T-helper 2 cell treated with Interferon-gamma antibody and Interleukin-4, amounts not matched to agents 5 μg/mL and 100 μg/mL, for 36 hours (primary cell): ENCODE data around the gene GLB1L.
"Not testable (repeated sequence)": the region's sequence is repeated elsewhere in the genome, so short reads cannot be mapped to it uniquely, and the experiment has no call there.

ENCODE experiments used
- DNase-seq: peaks from one replicate; pipeline ENCODE4 v3.0.0; 2021; ENCODE audit warnings: low spot score
- H3K27ac Mint-ChIP-seq: one replicate; pipeline ENCODE4 v1.8.0; 2021; ENCODE audit warnings: mild to moderate bottlenecking, mixed read lengths
- H3K27me3 Mint-ChIP-seq: one replicate; pipeline ENCODE4 v1.8.0; 2021; ENCODE audit warnings: low read depth, mixed read lengths
- H3K36me3 Mint-ChIP-seq: one replicate; pipeline ENCODE4 v1.8.0; 2021; ENCODE audit warnings: low read depth, mixed read lengths
- H3K4me1 Mint-ChIP-seq: one replicate; pipeline ENCODE4 v1.8.0; 2021; ENCODE audit warnings: low read depth, mixed read lengths
- H3K4me3 Mint-ChIP-seq: one replicate; pipeline ENCODE4 v1.8.0; 2022; ENCODE audit warnings: mild to moderate bottlenecking, moderate library complexity, mixed read lengths
- H3K9me3 Mint-ChIP-seq: one replicate; pipeline ENCODE4 v1.8.0; 2021; ENCODE audit warnings: mixed read lengths

GLB1L gene

GRCh38 chr2:219205981-219206327 is 39.3 kb downstream of the GLB1L start:
- Mint-ChIP-seq H3K27me3 (no peaks in the 10 kb centered on the region), H3K27ac (peak overlapping the region; percentile 94), H3K4me1 (peaks cover 30% of the 10 kb centered on the region), H3K9me3 (peaks cover 4% of the 10 kb centered on the region), H3K4me3 (peak overlapping the region; percentile 86), H3K36me3 (peaks cover 24% of the 10 kb centered on the region)
- DNase-seq, result no peak

GRCh38 chr2:219205165-219205538 is 40.1 kb downstream of the GLB1L start:
- Mint-ChIP-seq H3K27ac (no peak overlapping the region), H3K4me1 (peaks cover 35% of the 10 kb centered on the region)

GRCh38 chr2:219204425-219205164 is 40.6 kb downstream of the GLB1L start:
- Mint-ChIP-seq H3K36me3 (peaks cover 18% of the 10 kb centered on the region), H3K9me3 (peaks cover 4% of the 10 kb centered on the region), H3K4me3 (no peak overlapping the region), H3K27me3 (no peaks in the 10 kb centered on the region), H3K4me1 (peaks cover 31% of the 10 kb centered on the region), H3K27ac (no peak overlapping the region)
- DNase-seq, result no peak

More at GRCh38 chr2:219205165-219205538, 40.1 kb downstream of the GLB1L start:
- peak overlapping the region; percentile 34 for H3K4me3 Mint-ChIP-seq
- no peaks in the 10 kb centered on the region for H3K27me3 Mint-ChIP-seq
- peaks cover 21% of the 10 kb centered on the region for H3K36me3 Mint-ChIP-seq
- H3K9me3 Mint-ChIP-seq, result peaks cover 4% of the 10 kb centered on the region
- no peak for DNase-seq

- not testable (repeated sequence) for H3K27ac Mint-ChIP-seq, H3K36me3 Mint-ChIP-seq, H3K27me3 Mint-ChIP-seq, H3K4me3 Mint-ChIP-seq, H3K4me1 Mint-ChIP-seq, H3K9me3 Mint-ChIP-seq, DNase-seq
These were observed 43.9 kb downstream of the GLB1L start for GRCh38 chr2:219201331-219201730.

- not testable (repeated sequence) for H3K9me3 Mint-ChIP-seq, H3K4me1 Mint-ChIP-seq, H3K27me3 Mint-ChIP-seq, H3K36me3 Mint-ChIP-seq, DNase-seq
- H3K27ac Mint-ChIP-seq, result peak overlapping the region; percentile 79
- peak overlapping the region; percentile 54 for H3K4me3 Mint-ChIP-seq
These were observed 44.5 kb downstream of the GLB1L start for GRCh38 chr2:219200502-219201326.

- Mint-ChIP-seq H3K9me3 (peaks cover 4% of the 10 kb centered on the region), H3K27ac (no peak overlapping the region), H3K36me3 (peaks cover 2% of the 10 kb centered on the region), H3K4me3 (no peak overlapping the region), H3K27me3 (peaks cover 4% of the 10 kb centered on the region), H3K4me1 (peaks cover 5% of the 10 kb centered on the region)
- no peak for DNase-seq
These were observed 45.6 kb downstream of the GLB1L start for GRCh38 chr2:219199470-219200211.

- H3K27me3 Mint-ChIP-seq, result peaks cover 4% of the 10 kb centered on the region
- H3K4me1 Mint-ChIP-seq, result peaks cover 5% of the 10 kb centered on the region
- H3K27ac Mint-ChIP-seq, result no peak overlapping the region
- no peaks in the 10 kb centered on the region for H3K9me3 Mint-ChIP-seq
- H3K36me3 Mint-ChIP-seq, result no peaks in the 10 kb centered on the region
- no peak for DNase-seq
- no peak overlapping the region for H3K4me3 Mint-ChIP-seq
These were observed 46.3 kb downstream of the GLB1L start for GRCh38 chr2:219198974-219199373.

- Mint-ChIP-seq H3K27ac (no peak overlapping the region), H3K36me3 (no peaks in the 10 kb centered on the region), H3K4me3 (no peak overlapping the region), H3K9me3 (no peaks in the 10 kb centered on the region), H3K4me1 (peaks cover 5% of the 10 kb centered on the region), H3K27me3 (peaks cover 4% of the 10 kb centered on the region)
- DNase-seq, result no peak
These were observed 47.9 kb downstream of the GLB1L start for GRCh38 chr2:219197388-219197787.

GRCh38 chr2:219186754-219187456 is 58.3 kb downstream of the GLB1L start:
- Mint-ChIP-seq H3K4me3 (no peak overlapping the region), H3K9me3 (no peaks in the 10 kb centered on the region), H3K27ac (peak overlapping the region; percentile 2), H3K27me3 (no peaks in the 10 kb centered on the region), H3K4me1 (peaks cover 4% of the 10 kb centered on the region), H3K36me3 (peaks cover 26% of the 10 kb centered on the region)
- no peak for DNase-seq
